Sigmoid colon (tissue), 7 donors: Measurements from ENCODE around the gene ABCA5. TPM values are rescaled to one million over a fixed set of nuclear protein-coding genes. Genes with fewer than 3 reads are reported as not detected.
"Not testable (repeated sequence)": the region's sequence is repeated elsewhere in the genome, so short reads cannot be mapped to it uniquely, and the experiment has no call there.

Experiments used
- DNase-seq: peaks from one replicate; pipeline ENCODE4 v3.0.0-alpha.2; 2019
- H3K27ac ChIP-seq, 4 donors: fragments of 200-600 bp; sonication (generic); one replicate each; pipeline ENCODE4 v1.5.1; 2016 to 2019; ENCODE audit warnings: mild to moderate bottlenecking in 1 of 4
- H3K27me3 ChIP-seq, 3 donors: fragments of 200-600 bp; sonication (generic); one replicate each; pipeline ENCODE4 v1.5.1; 2019; ENCODE audit warnings: mild to moderate bottlenecking in 1 of 3
- H3K36me3 ChIP-seq, 4 donors: fragments of 200-600 bp; sonication (generic); one replicate each; pipeline ENCODE4 v1.5.1; 2016 to 2019
- H3K4me1 ChIP-seq, 4 donors: fragments of 200-600 bp; sonication (generic); one replicate each; pipeline ENCODE4 v1.5.1; 2017 to 2019
- H3K4me3 ChIP-seq, 4 donors: fragments of 200-600 bp; sonication (generic); one replicate each; pipeline ENCODE4 v1.5.1; 2017 to 2019; ENCODE audit warnings: mild to moderate bottlenecking in 2 of 4, moderate library complexity in 1 of 4
- H3K9me3 ChIP-seq, 4 donors: fragments of 200-600 bp in 3 of 4; sonication (generic) in 3 of 4; one replicate each; pipeline versions ENCODE4 v1.5.1 to v1.6.1; 2013 to 2019
- EP300 ChIP-seq, 4 donors: sonication (generic); formaldehyde crosslinking; IDR thresholded peaks; one replicate each; pipeline ENCODE4 v1.6.1; 2017; ENCODE audit warnings: antibody characterized with exemption in 4 of 4
- POLR2A ChIP-seq, 2 donors: fragments of 450-650 bp; IDR thresholded peaks; one replicate each; pipeline ENCODE4 v1.6.1; 2016; ENCODE audit warnings: antibody characterized with exemption in 2 of 2, mild to moderate bottlenecking in 2 of 2, moderate library complexity in 2 of 2
- POLR2AphosphoS5 ChIP-seq, 4 donors: sonication (generic); formaldehyde crosslinking; IDR thresholded peaks; one replicate each; pipeline ENCODE4 v1.6.1; 2017; ENCODE audit warnings: antibody characterized with exemption in 4 of 4
- WGBS, 2 donors: extraction: QIAGEN DNeasy Blood & Tissue Kit; methylation state at CpG; one replicate each; pipeline ENCODE4 v1.1.7; 2013; 5-methylcytosine and 5-hydroxymethylcytosine counted together
- intact Hi-C: fragments of 100-400 bp; cut with DNase I; formaldehyde crosslinking; loops from one replicate; pipeline ENCODE4 v1.15.1; 2023
- polyA plus RNA-seq, 3 donors: library from polyadenylated mRNA; stranded (reverse); fragments of 200-250 nt; gene quantifications; one replicate each; pipeline ENCODE4 v1.2.3, GENCODE V29; 2013
- total RNA-seq, 4 donors: library from RNA; depleted of rRNA; stranded (reverse); fragments of >200 nt; gene quantifications; one replicate each; pipeline ENCODE4 v1.1.0, GENCODE V29; 2016
- TF ChIP-seq, protein P1 (sequence below), 4 experiments: fragments of 450-650 bp in 3 of 4; fragments of 200-600 bp in 1 of 4; IDR thresholded peaks; one replicate each; pipeline ENCODE4 v1.5.1; 2016 to 2019; ENCODE audit warnings: antibody characterized with exemption in 4 of 4, mild to moderate bottlenecking in 3 of 4, moderate library complexity in 2 of 4
- donor health status: healthy with polysubstance abuse.
- donor health status: Bipolar disorder and iron deficiency.
- donor health status: healthy.

The ABCA5 gene
- total and polyA plus RNA-seq, 7 donors: 2.5 to 23.5 (median 19.3) TPM

DNA sequence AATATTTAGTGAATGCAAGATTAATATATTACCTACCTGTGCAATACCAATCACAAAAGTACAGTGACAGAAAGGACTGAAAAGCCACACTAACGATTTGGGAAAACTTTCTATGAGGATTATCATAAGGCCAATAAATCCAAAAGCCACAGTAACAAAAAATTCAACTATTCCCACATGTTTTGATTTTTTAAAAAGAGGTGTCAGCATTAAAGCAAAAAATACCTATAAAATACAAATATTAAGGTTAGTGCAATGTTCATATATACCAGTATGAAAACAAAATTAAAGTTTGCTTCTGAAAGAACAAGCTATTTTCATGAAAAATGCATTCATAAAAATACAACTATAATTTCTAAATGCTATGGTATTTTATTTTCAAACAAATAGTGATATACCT, 24.3 kb downstream of the ABCA5 start:
- no peak overlapping the region for H3K27ac ChIP-seq
- H3K27me3 ChIP-seq: no peaks in the 10 kb centered on the region
- intact Hi-C loops: no loop called here
- WGBS, 2 donors: 77 to 92% methylated on average over 1 of the region's 1 CpG
- H3K9me3 ChIP-seq: no peaks in the 10 kb centered on the region
- H3K4me1 ChIP-seq: no peaks in the 10 kb centered on the region
- TF ChIP-seq POLR2A (IDR thresholded peaks at IDR 0.05) (no peak), EP300 (IDR thresholded peaks at IDR 0.05) (no peak), POLR2AphosphoS5 (IDR thresholded peaks at IDR 0.05) (no peak)
- TF ChIP-seq, protein P1, sequence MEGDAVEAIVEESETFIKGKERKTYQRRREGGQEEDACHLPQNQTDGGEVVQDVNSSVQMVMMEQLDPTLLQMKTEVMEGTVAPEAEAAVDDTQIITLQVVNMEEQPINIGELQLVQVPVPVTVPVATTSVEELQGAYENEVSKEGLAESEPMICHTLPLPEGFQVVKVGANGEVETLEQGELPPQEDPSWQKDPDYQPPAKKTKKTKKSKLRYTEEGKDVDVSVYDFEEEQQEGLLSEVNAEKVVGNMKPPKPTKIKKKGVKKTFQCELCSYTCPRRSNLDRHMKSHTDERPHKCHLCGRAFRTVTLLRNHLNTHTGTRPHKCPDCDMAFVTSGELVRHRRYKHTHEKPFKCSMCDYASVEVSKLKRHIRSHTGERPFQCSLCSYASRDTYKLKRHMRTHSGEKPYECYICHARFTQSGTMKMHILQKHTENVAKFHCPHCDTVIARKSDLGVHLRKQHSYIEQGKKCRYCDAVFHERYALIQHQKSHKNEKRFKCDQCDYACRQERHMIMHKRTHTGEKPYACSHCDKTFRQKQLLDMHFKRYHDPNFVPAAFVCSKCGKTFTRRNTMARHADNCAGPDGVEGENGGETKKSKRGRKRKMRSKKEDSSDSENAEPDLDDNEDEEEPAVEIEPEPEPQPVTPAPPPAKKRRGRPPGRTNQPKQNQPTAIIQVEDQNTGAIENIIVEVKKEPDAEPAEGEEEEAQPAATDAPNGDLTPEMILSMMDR (IDR thresholded peaks at IDR 0.05): no peak
- peaks cover 0 to 26% (median 0%) of the 10 kb centered on the region in 4 donors for H3K36me3 ChIP-seq
- no peak overlapping the region for H3K4me3 ChIP-seq
- DNase-seq: no peak

DNA sequence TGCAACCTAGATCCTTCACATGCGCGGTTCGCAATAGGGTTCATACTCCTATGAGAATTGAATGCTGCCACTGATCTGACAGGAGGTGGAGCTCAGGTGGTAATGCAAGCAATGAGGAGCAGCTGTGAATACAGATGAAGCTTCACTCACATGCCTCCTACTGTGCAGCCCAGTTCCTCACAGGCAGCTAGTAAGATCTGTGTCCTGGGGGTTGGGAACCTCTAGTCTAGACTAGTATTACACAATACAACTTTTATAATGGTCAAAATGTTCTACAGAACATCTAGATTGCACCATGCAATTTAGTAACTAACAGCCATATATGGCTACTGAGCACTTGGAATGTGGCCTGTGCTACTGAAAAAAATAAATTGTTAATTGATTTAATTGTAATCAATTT, 26.7 kb downstream of the ABCA5 start:
- TF ChIP-seq EP300 (IDR thresholded peaks at IDR 0.05) (no peak), POLR2AphosphoS5 (IDR thresholded peaks at IDR 0.05) (no peak), POLR2A (IDR thresholded peaks at IDR 0.05) (no peak)
- intact Hi-C loops: no loop called here
- H3K4me1 ChIP-seq: no peaks in the 10 kb centered on the region
- H3K4me3 ChIP-seq: no peak overlapping the region
- H3K27ac ChIP-seq: no peak overlapping the region
- H3K27me3 ChIP-seq: no peaks in the 10 kb centered on the region
- 95 to 99% methylated on average over 3 of the region's 3 CpGs for WGBS, 2 donors
- peaks cover 0 to 32% (median 0%) of the 10 kb centered on the region in 4 donors for H3K36me3 ChIP-seq
- DNase-seq: no peak
- no peaks in the 10 kb centered on the region for H3K9me3 ChIP-seq

DNA sequence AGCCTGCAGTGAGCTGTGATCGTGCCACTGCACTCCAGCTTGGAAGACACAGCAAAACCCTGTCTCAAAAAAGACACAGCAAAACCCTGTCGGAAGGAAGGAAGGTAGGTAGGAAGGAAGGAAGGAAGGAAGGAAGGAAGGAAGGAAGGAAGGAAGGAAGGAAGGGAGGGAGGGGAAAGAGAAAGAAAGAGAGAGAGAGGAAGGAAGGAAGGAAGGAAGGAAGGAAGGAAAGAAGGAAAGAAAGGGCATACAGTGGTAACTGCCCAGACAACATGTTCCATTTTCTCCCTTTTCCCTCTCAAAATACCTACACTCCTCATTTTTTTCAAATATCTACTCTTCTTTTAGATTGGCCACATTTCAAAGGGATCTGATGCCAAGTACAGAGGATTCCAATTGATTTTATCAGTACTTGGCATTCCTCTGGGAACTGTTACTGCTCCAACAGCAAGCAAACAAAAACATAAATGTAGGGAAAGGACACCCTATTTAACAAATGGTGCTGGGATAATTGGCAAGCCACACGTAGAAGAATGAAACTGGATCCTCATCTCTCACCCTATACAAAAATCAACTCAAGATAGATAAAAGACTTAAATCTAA, 28.7 kb downstream of the ABCA5 start:
- DNase-seq, H3K27me3 ChIP-seq, H3K4me3 ChIP-seq, H3K4me1 ChIP-seq, H3K27ac ChIP-seq, intact Hi-C loops, H3K9me3 ChIP-seq: not testable (repeated sequence)
- H3K36me3 ChIP-seq: peaks cover 0 to 49% (median 0%) of the 10 kb centered on the region in 4 donors
- 90 to 92% methylated on average over 3 of the region's 3 CpGs for WGBS, 2 donors

DNA sequence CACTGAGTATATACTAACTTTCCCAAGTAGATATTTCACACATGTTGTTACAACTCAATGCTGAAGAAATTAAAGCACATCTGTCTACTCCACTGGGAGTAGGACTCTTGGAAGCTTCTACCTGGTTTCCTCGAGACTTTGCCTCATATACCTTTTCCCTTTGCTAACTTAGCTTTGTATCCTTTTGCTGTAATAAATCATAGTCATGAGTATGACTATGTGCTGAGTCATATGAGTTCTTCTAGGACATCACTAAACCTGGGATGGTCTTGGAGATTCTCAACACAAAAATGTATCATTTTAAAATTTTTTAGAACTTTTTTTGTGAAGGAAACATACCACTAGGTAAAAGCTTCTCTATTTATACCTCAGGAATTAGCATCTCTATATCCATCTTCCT, 39.8 kb downstream of the ABCA5 start:
- no peak for DNase-seq
- no peaks in the 10 kb centered on the region for H3K4me1 ChIP-seq
- no peak for TF ChIP-seq POLR2AphosphoS5 (IDR thresholded peaks at IDR 0.05)
- TF ChIP-seq EP300 (IDR thresholded peaks at IDR 0.05): no peak
- TF ChIP-seq, protein P1 (IDR thresholded peaks at IDR 0.05): no peak
- TF ChIP-seq POLR2A (IDR thresholded peaks at IDR 0.05): no peak
- peaks cover 0 to 73% (median 0%) of the 10 kb centered on the region in 4 donors for H3K36me3 ChIP-seq
- no peak overlapping the region for H3K27ac ChIP-seq
- 89 to 93% methylated on average over 1 of the region's 1 CpG for WGBS, 2 donors
- no peaks in the 10 kb centered on the region for H3K9me3 ChIP-seq
- intact Hi-C loops: no loop called here
- H3K4me3 ChIP-seq: no peak overlapping the region
- no peaks in the 10 kb centered on the region for H3K27me3 ChIP-seq

DNA sequence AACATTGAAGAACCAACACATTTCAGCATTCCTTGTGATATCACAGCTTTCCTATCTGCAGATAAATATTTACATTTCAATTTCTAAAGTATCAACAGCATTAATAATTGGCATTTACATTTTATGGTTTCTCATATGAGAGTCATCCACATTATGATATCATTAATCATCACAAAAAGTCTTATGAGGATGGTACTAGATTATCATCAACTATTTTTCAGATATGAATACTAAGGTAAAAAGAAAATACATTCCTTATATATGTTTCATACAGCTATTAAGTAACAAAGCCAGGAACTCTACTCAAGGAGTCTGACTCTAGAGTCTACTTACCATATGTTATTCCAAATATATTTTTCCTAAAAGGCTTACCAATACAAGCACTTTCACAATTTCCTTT, 40.7 kb downstream of the ABCA5 start:
- no peaks in the 10 kb centered on the region for H3K4me1 ChIP-seq
- no peak overlapping the region for H3K4me3 ChIP-seq
- H3K27me3 ChIP-seq: no peaks in the 10 kb centered on the region
- TF ChIP-seq, protein P1 (IDR thresholded peaks at IDR 0.05): no peak
- TF ChIP-seq POLR2A (IDR thresholded peaks at IDR 0.05): no peak
- TF ChIP-seq EP300 (IDR thresholded peaks at IDR 0.05): no peak
- TF ChIP-seq POLR2AphosphoS5 (IDR thresholded peaks at IDR 0.05): no peak
- no peak for DNase-seq
- H3K9me3 ChIP-seq: no peaks in the 10 kb centered on the region
- H3K36me3 ChIP-seq: peaks cover 0 to 66% (median 0%) of the 10 kb centered on the region in 4 donors
- intact Hi-C loops: no loop called here
- H3K27ac ChIP-seq: no peak overlapping the region

DNA sequence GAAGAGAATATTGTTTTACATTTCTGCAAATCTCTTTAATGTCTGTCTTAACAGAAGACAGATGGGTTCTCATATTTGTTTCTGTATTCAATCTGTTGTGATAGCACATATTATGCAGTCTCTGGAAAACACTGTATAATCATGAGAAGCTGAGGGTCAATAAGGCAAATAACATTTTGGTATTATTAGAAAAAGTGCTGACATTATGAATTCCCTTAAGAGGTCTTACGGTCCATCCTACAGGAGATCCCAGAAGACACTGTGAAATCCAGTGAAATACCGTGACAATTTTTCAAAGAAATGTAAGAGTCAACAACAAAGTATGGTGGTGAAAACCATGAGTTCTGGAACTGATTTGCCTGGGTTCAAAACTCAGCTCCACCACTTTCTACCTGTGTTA, 42.3 kb downstream of the ABCA5 start:
- H3K4me3 ChIP-seq: no peak overlapping the region
- H3K27me3 ChIP-seq: no peaks in the 10 kb centered on the region
- H3K27ac ChIP-seq: no peak overlapping the region
- TF ChIP-seq POLR2AphosphoS5 (IDR thresholded peaks at IDR 0.05): no peak
- TF ChIP-seq, protein P1 (IDR thresholded peaks at IDR 0.05): no peak
- no peak for TF ChIP-seq EP300 (IDR thresholded peaks at IDR 0.05)
- TF ChIP-seq POLR2A (IDR thresholded peaks at IDR 0.05): no peak
- H3K4me1 ChIP-seq: no peaks in the 10 kb centered on the region
- DNase-seq: no peak
- 97% methylated on average over 2 of the region's 2 CpGs for WGBS, 2 donors
- H3K9me3 ChIP-seq: no peaks in the 10 kb centered on the region
- peaks cover 0 to 57% (median 0%) of the 10 kb centered on the region in 4 donors for H3K36me3 ChIP-seq
- intact Hi-C loops: no loop called here
